Thymus (tissue), 14 donors: ENCODE results near the gene PRPF6. TPM values are rescaled to one million over a fixed set of nuclear protein-coding genes. Genes with fewer than 3 reads are reported as not detected.
A peak's percentile ranks its signal among the peaks of the same experiment; 100 is the strongest.

Experiments
- DNase-seq, 9 donors: peaks; one replicate each; pipeline ENCODE4 v3.0.0-alpha.2; 2013; ENCODE audit warnings: low spot score in 9 of 9, low read depth in 6 of 9, missing footprints in 1 of 9
- H3K27ac ChIP-seq, 2 donors: one replicate each; pipeline ENCODE4 v1.5.1; 2013; ENCODE audit warnings: control low read depth in 1 of 2, low read depth in 1 of 2, low read length in 1 of 2, mild to moderate bottlenecking in 1 of 2, moderate library complexity in 1 of 2
- H3K27me3 ChIP-seq, 2 donors: one replicate each; pipeline ENCODE4 v1.5.1; 2013; ENCODE audit warnings: low read length in 1 of 2; ENCODE audit not compliant: control insufficient read depth in 2 of 2, insufficient read depth in 1 of 2
- H3K36me3 ChIP-seq, 2 donors: one replicate each; pipeline ENCODE4 v1.5.1; 2013; ENCODE audit warnings: low read length in 1 of 2, mild to moderate bottlenecking in 1 of 2, moderate library complexity in 1 of 2; ENCODE audit not compliant: control insufficient read depth in 2 of 2, insufficient read depth in 2 of 2
- H3K4me1 ChIP-seq, 2 donors: one replicate each; pipeline ENCODE4 v1.5.1; 2013; ENCODE audit warnings: low read length in 2 of 2; ENCODE audit not compliant: control insufficient read depth in 2 of 2, insufficient read depth in 2 of 2
- H3K4me3 ChIP-seq, 2 donors: one replicate each; pipeline ENCODE4 v1.5.1; 2013; ENCODE audit warnings: low read length in 2 of 2, control low read depth in 1 of 2, mild to moderate bottlenecking in 1 of 2
- H3K9me3 ChIP-seq, 2 donors: one replicate each; pipeline ENCODE4 v1.5.1; 2013; ENCODE audit warnings: low read length in 1 of 2, mild to moderate bottlenecking in 1 of 2; ENCODE audit not compliant: control insufficient read depth in 2 of 2, insufficient read depth in 1 of 2
- WGBS: extraction: QIAGEN DNeasy Blood & Tissue Kit; methylation state at CpG from one replicate; pipeline ENCODE4 v1.1.7; 2013; 5-methylcytosine and 5-hydroxymethylcytosine counted together
- long read RNA-seq, 10 donors: transcript quantifications; one replicate each; lab custom pipeline, GENCODE V29; 2026
- polyA plus RNA-seq: library from polyadenylated mRNA; stranded (reverse); fragments of 200-250 nt; gene quantifications from one replicate; pipeline ENCODE4 v1.2.3, GENCODE V29; 2013
- total RNA-seq: library from RNA; stranded (reverse); fragments of 120-200 nt; gene quantifications from one replicate; pipeline ENCODE4 v1.2.4, GENCODE V29; 2013
- donor health status: healthy.

Gene PRPF6
- total RNA-seq (45.1 TPM), polyA plus RNA-seq (56.1 TPM)
- long read RNA-seq, donor 1, partial matches to known transcripts = 0 of 1 reads
- long read RNA-seq, donor 1, other reads (novel, unspliced or antisense) = 0 of 1 reads
- long read RNA-seq, donor 2, transcript PRPF6-201 (21 exons, 3,044 nt) = major isoform, 37 of 69 reads
- long read RNA-seq, donor 2, partial matches to known transcripts = 32 of 69 reads
- long read RNA-seq, donor 2, other reads (novel, unspliced or antisense) = 0 of 69 reads
- long read RNA-seq, donor 3, transcript PRPF6-201 (21 exons, 3,044 nt) = major isoform, 13 of 55 reads
- long read RNA-seq, donor 3, partial matches to known transcripts = 42 of 55 reads
- long read RNA-seq, donor 3, other reads (novel, unspliced or antisense) = 0 of 55 reads
- long read RNA-seq, donor 4, transcript PRPF6-201 (21 exons, 3,044 nt) = major isoform, 9 of 29 reads
- long read RNA-seq, donor 4, partial matches to known transcripts = 20 of 29 reads
- long read RNA-seq, donor 4, other reads (novel, unspliced or antisense) = 0 of 29 reads
- long read RNA-seq, donor 5, transcript PRPF6-201 (21 exons, 3,044 nt) = major isoform, 16 of 76 reads
- long read RNA-seq, donor 5, partial matches to known transcripts = 60 of 76 reads
- long read RNA-seq, donor 5, other reads (novel, unspliced or antisense) = 0 of 76 reads
- long read RNA-seq, donor 6, transcript PRPF6-201 (21 exons, 3,044 nt) = major isoform, 9 of 23 reads
- long read RNA-seq, donor 6, partial matches to known transcripts = 14 of 23 reads
- long read RNA-seq, donor 6, other reads (novel, unspliced or antisense) = 0 of 23 reads
- long read RNA-seq, donor 7, partial matches to known transcripts = 6 of 7 reads
- long read RNA-seq, donor 7, other reads (novel, unspliced or antisense) = 0 of 7 reads
- long read RNA-seq, donor 8, transcript PRPF6-201 (21 exons, 3,044 nt) = major isoform, 6 of 13 reads
- long read RNA-seq, donor 8, partial matches to known transcripts = 7 of 13 reads
- long read RNA-seq, donor 8, other reads (novel, unspliced or antisense) = 0 of 13 reads
- long read RNA-seq, donor 9, transcript PRPF6-201 (21 exons, 3,044 nt) = major isoform, 5 of 14 reads
- long read RNA-seq, donor 9, partial matches to known transcripts = 9 of 14 reads
- long read RNA-seq, donor 9, other reads (novel, unspliced or antisense) = 0 of 14 reads
- long read RNA-seq, donor 10, transcript PRPF6-201 (21 exons, 3,044 nt) = major isoform, 7 of 32 reads
- long read RNA-seq, donor 10, partial matches to known transcripts = 25 of 32 reads
- long read RNA-seq, donor 10, other reads (novel, unspliced or antisense) = 0 of 32 reads

GRCh38 chr20:63980806-63981728 lies at the start of gene PRPF6:
PRPF6 (plus strand) TSS chr20:63981132; CDS start chr20:63981246, 114 bp downstream.
- Histone ChIP-seq H3K27me3 (peaks cover 0 to 17% of the 10 kb centered on the region in 2 donors), H3K27ac (peak within 1 kb of the TSS; percentile 66 to 92), H3K9me3 (no peaks in the 10 kb centered on the region), H3K4me3 (peak within 1 kb of the TSS; percentile 69 to 78), H3K4me1 (peaks cover 15 to 41% of the 10 kb centered on the region in 2 donors), H3K36me3 (peaks cover 26 to 33% of the 10 kb centered on the region in 2 donors)
- DNase-seq = peak; percentile 80 to 97 (median 93)
- WGBS = under 1% methylated on average over 75 of the region's 75 CpGs

- WGBS = 98% methylated on average over 19 of the region's 19 CpGs
- no peak for DNase-seq
- Histone ChIP-seq H3K27me3 (no peaks in the 10 kb centered on the region), H3K4me3 (no peak overlapping the region), H3K36me3 (peaks cover 70 to 84% of the 10 kb centered on the region in 2 donors), H3K27ac (no peak overlapping the region), H3K4me1 (no peaks in the 10 kb centered on the region), H3K9me3 (peaks cover 0 to 3% of the 10 kb centered on the region in 2 donors)
Observed at GRCh38 chr20:63931735-63932134, 49.2 kb upstream of the PRPF6 start.

GRCh38 chr20:63932606-63933160 lies 48.2 kb upstream of the PRPF6 start:
- Histone ChIP-seq H3K9me3 (peaks cover 0 to 3% of the 10 kb centered on the region in 2 donors), H3K4me3 (no peak overlapping the region), H3K27me3 (no peaks in the 10 kb centered on the region), H3K36me3 (peaks cover 70 to 83% of the 10 kb centered on the region in 2 donors), H3K4me1 (no peaks in the 10 kb centered on the region), H3K27ac (no peak overlapping the region)
- no peak for DNase-seq
- WGBS = 95% methylated on average over 17 of the region's 17 CpGs

GRCh38 chr20:63933646-63934045 lies 47.3 kb upstream of the PRPF6 start:
- 97% methylated on average over 5 of the region's 5 CpGs for WGBS
- DNase-seq = no peak
- H3K4me1 ChIP-seq = no peaks in the 10 kb centered on the region
- H3K9me3 ChIP-seq = peaks cover 0 to 7% of the 10 kb centered on the region in 2 donors
- no peak overlapping the region for H3K4me3 ChIP-seq
- no peak overlapping the region for H3K27ac ChIP-seq
- H3K36me3 ChIP-seq = peaks cover 63 to 80% of the 10 kb centered on the region in 2 donors
- H3K27me3 ChIP-seq = no peaks in the 10 kb centered on the region

- 95% methylated on average over 37 of the region's 37 CpGs for WGBS
- H3K4me3 ChIP-seq = no peak overlapping the region
- peaks cover 0 to 3% of the 10 kb centered on the region in 2 donors for H3K4me1 ChIP-seq
- H3K9me3 ChIP-seq = peaks cover 0 to 7% of the 10 kb centered on the region in 2 donors
- H3K27me3 ChIP-seq = no peaks in the 10 kb centered on the region
- DNase-seq = no peak
- H3K36me3 ChIP-seq = peaks cover 59 to 80% of the 10 kb centered on the region in 2 donors
- no peak overlapping the region for H3K27ac ChIP-seq
Observed at GRCh38 chr20:63934271-63935068, 46.5 kb upstream of the PRPF6 start.

GRCh38 chr20:63935447-63935846 lies 45.5 kb upstream of the PRPF6 start:
- H3K27ac ChIP-seq = no peak overlapping the region
- H3K4me1 ChIP-seq = peaks cover 0 to 3% of the 10 kb centered on the region in 2 donors
- no peak for DNase-seq
- H3K9me3 ChIP-seq = peaks cover 0 to 12% of the 10 kb centered on the region in 2 donors
- H3K4me3 ChIP-seq = no peak overlapping the region
- no peaks in the 10 kb centered on the region for H3K27me3 ChIP-seq
- 97% methylated on average over 9 of the region's 9 CpGs for WGBS
- peaks cover 60 to 81% of the 10 kb centered on the region in 2 donors for H3K36me3 ChIP-seq

GRCh38 chr20:63937596-63937995 lies 43.3 kb upstream of the PRPF6 start:
- Histone ChIP-seq H3K9me3 (peaks cover 0 to 15% of the 10 kb centered on the region in 2 donors), H3K4me1 (peaks cover 4 to 15% of the 10 kb centered on the region in 2 donors), H3K27ac (no peak overlapping the region), H3K4me3 (no peak overlapping the region), H3K27me3 (no peaks in the 10 kb centered on the region), H3K36me3 (peaks cover 46 to 68% of the 10 kb centered on the region in 2 donors)
- 96% methylated on average over 14 of the region's 14 CpGs for WGBS
- no peak for DNase-seq
